Measurements from ENCODE around the gene SLC8A2.
A peak's percentile ranks its signal among the peaks of the same experiment; 100 is the strongest.

The SLC8A2 gene

GRCh38 chr19:47381121-47381520, 90.6 kb downstream of the SLC8A2 start:
- no peak for DNase-seq (ENCODE audit: low spot score)

DNA sequence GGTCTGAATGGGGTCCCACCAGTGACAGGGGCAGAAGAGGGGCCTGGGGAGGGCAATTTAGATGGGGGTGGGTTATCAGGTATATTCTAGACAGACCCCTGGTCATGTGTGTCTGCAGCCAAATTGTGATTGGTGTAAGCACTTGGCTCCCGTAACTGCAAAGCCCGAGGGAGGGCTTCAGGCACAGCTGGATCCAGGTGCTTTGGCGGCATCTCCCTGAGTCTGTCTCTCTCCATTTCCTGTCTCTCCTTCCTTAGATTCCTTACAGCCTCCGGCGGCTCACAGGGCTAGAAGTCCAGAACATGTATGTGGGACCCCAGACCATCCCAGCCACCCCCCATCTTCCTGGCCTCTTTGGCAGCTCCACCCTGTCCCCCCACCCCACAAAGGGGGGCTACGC, 91.1 kb downstream of the SLC8A2 start:
- no peak for DNase-seq (ENCODE audit: low spot score)

DNA sequence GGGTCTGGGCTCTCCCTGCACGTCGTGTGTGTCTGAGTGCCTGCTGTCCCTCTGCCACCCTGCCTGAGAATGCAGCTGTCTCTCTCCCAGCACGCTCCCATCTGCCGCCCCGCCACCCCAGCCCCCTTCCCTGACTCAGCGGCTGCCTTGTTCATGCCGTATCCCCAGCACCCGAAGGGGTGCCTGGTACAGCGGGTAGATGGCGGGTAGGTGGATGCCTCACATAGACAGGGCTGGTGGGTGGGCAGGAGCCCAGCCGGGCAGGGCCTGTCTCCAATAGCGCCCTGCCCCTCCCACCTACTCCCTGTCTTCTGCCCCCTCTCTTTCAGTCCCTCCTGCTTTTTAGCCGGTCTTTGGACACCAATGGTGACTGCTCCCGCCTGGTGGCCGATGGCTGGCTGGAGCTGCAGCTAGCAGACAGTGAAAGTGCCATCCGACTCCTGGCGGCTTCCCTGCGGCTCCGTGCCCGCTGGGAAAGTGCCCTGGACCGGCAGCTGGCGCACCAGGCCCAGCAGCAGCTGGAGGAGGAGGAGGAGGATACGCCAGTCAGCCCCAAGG, 92.2 kb downstream of the SLC8A2 start:
- DNase-seq (ENCODE audit: low spot score) = peak; percentile 82

DNA sequence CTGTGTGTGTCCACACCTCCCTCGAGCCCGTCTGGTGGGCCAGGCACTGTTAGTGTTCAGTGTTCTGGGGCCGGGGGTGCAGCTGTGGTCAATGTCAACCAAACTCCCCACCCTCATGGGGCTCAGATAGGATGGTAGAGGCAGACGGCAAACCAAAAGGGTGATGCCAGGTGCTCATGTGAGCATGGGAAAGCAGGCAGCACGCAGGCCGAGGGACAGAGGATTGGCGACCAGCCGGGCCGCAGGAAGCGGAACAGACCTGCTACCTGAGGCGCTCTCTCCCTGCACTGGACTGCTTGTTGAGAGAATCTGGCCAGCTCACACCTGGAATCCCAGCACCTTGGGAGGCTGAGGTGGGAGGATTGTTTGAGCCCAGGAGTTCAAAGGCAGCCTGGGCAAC, 93.4 kb downstream of the SLC8A2 start:
- DNase-seq (ENCODE audit: low spot score) = no peak

Data from globus pallidus (tissue), 1 donor.